GM12892 (cell line): ENCODE data around the gene PTPN14.

Experiments used
- POLR2A ChIP-seq: IDR thresholded peaks from 2 replicates; pipeline ENCODE4 v1.6.1; 2011; ENCODE audit warnings: low read depth, low read length, control low read depth
- POLR2AphosphoS5 ChIP-seq: IDR thresholded peaks from 2 replicates; pipeline ENCODE4 v1.6.1; 2011; ENCODE audit warnings: low read depth, low read length, control low read depth
- TAF1 ChIP-seq: IDR thresholded peaks from 2 replicates; pipeline ENCODE4 v1.6.1; 2011; ENCODE audit warnings: low read depth, mild to moderate bottlenecking, control low read depth, low read length, borderline replicate concordance

GRCh38 chr1:214432245-214432644 lies 119.2 kb downstream of the PTPN14 start:
- TF ChIP-seq POLR2A (no peak), POLR2AphosphoS5 (no peak), TAF1 (no peak)
